Measurements from ENCODE around the gene CELF1. TPM values are rescaled to one million over a fixed set of nuclear protein-coding genes. Genes with fewer than 3 reads are reported as not detected.
A peak's percentile ranks its signal among the peaks of the same experiment; 100 is the strongest.
"Not testable (repeated sequence)": the region's sequence is repeated elsewhere in the genome, so short reads cannot be mapped to it uniquely, and the experiment has no call there.

CELF1 gene
- total RNA-seq, 1 experiment from 2014 or later: 47.5 TPM

DNA sequence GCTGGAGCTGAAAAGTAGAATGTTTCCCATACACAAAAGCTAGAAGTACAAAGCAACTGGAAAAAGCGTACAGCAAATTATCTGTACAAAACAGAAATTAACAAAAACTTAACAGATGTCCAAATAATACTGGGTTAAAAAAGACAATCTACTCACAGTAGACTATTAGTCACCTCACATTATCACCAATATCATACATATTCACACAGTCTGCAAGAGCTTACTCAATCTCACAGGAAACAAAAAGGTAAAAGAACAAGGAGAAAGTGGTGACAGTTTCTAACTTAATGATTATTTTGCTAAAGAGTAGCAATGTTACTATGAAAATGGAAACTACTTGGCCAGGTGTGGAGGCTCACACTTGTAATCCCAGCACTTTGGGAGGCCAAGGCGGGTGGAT is 11.9 kb downstream of the CELF1 start:
- no peak for DNase-seq (ENCODE audit: low read depth)

DNA sequence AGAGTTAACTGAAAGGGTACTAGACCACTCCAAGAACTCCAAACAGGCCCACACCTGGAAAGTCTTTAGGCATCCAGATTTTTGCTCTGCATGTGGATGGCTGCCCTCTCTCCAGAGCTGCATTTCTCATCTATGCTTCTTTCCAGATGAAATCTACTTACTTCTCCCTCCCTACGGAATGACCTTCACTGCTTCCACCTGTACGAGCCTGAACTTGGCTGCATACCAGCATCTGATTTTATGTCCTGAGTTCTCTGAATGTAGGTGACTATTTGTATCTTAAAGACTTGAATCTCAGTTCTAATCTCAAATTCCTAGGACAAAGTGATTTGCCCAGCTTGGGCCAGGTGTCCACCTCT is 13.3 kb downstream of the CELF1 start:
- DNase-seq (ENCODE audit: low read depth): no peak

DNA sequence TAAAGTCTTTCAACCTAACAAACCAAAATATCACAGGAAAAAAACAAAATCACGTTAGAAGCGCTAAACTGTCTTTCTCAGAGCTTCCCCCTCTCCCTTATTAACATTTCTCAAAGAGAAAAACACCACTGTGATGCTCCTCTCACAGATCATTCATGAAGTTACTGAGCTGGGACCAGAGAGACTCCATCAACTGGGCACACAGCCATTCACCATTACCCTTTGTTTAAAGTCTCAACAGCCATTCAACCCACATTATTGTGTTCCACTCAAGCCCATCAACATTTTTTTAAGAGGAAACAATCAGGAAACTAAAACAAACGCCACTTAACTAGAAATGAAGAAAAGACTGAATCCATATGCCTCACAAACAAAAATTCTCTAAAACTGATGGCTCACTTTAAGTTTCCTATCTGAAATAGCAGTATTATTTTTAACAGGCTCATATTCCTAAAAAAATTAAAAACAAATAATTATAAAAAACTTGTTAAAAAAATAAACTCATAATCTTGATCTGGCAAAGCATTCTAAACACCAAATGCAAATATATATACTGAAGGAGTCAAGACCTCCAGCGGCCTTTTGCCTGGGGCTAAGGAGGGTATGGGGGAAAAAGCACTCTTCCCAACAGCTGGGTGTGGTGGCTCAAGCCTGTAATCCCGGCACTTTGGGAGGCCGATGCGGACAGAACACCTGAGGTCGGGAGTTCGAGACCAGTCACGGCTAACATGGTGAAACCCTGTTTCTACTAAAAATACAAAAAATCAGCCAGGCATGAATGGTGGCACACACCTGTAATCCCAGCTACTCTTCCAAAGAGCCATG is 14.0 kb downstream of the CELF1 start:
- no peak for DNase-seq (ENCODE audit: low read depth)

DNA sequence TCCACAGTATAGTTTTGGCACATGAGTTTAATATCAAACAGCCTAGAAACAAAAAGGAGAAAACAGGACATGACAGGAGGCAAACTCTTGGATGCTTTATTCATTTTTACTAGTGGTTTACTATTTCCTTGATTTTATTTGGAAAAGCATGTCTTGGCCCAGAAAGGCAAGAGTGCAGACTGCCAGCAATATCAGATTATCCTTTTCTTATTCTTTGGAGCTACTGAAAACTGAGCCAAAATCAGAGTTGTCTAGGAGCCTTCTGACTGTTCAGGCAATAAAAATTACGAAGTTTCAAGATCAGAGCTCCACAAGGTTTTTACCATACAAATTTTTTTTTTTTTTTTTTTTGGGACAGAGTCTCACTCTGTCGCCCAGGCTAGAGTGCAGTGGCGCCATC is 16.0 kb downstream of the CELF1 start:
- no peak for DNase-seq (ENCODE audit: low read depth)

DNA sequence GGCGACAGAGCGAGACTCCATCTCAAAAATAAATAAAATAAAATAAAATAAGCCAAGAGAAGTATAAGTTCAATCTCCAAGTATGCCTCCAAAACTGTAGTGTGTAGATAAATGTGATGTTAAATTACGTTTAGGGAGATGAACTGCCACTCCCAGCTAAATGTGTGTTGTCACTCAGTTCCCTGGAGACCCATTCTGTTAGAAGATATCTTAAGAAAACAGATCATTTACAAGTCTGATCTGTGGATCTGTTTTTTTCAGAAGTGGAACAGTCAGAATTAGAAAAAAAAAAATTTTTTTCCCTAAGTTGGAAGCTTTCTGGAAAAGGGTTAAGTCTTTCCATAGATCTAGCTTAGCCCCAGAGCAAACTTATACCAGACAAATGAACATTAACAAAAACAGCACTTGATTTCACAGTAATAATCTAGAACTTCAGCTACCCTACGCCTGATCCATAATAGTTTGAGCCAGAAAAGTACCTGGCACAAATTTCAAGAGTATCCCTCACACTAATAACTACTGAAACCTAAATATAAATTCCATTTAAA is 18.2 kb downstream of the CELF1 start:
- DNase-seq (ENCODE audit: low read depth): no peak

DNA sequence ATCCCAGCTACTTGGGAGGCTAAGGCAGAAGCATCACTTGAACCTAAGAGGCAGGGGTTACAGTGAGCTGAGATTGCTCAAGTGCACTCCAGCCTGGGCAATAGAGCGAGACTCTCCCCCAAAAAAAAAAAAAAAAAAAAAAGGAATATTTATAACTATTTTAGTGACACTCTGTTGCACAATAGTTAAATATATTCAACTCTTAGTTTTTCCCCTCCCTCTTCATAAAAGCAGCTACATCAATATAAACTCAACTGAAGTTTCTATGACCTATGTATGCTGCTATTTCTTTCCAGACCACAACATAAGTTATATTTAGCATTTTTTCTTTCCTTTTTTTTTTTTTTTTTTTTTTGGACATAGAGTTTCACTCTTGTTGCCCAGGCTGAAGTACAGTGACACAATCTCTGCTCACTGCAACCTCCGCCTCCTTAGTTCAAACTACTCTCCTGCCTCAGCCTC is 19.2 kb downstream of the CELF1 start:
- peak; percentile 74 for DNase-seq (ENCODE audit: low read depth)

DNA sequence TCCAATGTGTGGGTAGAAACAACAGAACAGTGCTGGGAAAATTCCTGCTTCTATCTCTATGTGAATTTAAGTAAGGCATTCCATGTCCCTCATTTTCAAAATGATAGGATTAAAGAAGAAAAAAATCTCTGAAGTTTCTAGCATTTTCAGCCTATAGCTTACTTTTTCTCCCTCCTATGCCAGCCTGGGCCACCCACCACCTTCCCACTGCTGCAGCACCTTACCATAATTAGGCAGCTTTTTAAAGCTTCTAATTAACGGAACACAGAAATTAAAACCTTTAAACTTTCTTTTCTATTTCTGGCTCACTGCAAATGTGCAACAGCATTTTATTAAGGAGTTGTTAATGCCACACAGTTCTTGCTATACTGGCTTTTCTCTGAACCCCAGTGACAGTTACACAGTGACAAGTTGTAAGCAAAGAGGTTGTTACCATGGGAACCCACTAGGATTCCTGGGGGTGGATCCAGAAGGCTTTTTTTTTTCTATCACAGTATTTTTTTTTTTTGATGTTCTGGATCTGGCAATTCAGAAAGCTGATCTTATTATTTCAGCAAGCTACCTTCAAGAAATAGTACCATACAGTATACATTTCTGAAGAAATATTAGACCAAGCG is 20.2 kb downstream of the CELF1 start:
- DNase-seq (ENCODE audit: low read depth): no peak

DNA sequence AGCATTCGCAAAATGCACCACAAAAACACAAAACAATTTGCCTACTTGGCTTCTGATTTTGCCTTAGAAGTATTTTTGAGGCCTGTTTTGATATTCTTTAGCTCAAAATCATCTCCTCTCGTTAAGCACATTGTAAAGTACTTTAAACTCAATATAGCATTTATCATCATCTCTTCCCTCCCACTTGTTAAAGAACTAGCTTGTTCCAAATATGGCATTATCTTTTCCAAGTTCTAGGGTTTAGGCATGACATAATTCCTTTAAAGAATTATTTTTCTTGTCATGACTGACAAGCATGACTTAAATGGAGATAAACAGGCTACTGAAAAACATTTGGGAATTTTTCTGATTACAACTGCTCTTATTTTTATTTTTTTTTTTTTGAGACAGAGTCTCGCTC is 21.3 kb downstream of the CELF1 start:
- DNase-seq (ENCODE audit: low read depth): no peak

DNA sequence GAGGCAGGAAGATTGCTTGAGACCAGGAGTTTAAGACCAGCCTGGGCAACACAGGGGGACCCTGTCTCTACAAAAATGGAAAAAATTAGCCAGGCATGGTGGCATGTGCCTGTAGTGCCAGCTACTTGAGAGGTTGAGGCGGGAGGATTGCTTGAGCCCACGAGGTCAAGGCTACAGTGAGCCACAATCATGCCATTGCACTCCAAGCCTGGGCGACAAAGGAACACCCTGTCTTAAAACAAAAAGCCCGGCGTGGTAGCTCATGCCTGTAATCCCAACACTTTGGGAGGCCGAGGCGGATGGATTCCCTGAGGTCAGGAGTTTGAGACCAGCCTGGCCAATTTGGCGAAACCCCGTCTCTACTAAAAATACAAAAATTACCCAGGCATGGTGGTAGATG is 22.2 kb downstream of the CELF1 start:
- not testable (repeated sequence) for DNase-seq (ENCODE audit: low read depth)

DNA sequence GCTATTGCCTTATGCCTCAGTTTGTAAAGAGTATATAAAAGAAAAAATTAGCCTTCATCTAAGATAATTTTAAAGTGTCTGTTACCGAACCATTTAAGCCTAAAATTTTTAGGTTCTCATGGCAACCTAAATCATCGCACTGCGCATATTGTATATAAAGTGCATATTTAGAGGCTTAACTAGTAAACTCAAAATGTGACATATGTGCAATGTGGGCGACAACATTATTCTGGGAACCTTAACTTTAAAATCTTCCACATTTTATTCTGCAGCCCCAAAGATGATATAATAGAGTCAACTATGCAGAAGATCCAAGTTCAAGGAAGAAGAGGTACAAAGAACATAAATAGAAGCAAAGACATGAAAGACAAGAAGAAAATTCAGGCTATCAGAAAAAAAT is 23.0 kb downstream of the CELF1 start:
- no peak for DNase-seq (ENCODE audit: low read depth)

DNA sequence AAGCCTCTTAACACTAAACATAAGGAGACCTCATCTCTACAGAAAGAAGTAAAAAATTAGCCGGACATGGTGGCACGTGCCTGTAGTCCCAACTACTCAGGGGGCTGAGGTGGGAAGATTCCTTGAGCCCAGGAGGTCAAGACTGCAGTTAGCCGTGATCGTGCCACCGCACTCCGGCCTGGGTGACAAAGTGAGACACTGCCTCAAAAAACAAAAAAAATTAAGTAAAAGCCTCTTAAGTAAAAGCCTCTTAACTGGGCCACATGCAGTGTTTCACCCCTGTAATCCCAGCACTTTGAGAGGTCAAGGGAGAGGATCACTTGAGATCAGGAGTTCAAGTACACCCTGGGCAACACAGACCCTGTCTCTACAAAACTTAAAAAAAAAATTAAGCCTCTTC is 25.7 kb downstream of the CELF1 start:
- DNase-seq (ENCODE audit: low read depth): no peak

DNA sequence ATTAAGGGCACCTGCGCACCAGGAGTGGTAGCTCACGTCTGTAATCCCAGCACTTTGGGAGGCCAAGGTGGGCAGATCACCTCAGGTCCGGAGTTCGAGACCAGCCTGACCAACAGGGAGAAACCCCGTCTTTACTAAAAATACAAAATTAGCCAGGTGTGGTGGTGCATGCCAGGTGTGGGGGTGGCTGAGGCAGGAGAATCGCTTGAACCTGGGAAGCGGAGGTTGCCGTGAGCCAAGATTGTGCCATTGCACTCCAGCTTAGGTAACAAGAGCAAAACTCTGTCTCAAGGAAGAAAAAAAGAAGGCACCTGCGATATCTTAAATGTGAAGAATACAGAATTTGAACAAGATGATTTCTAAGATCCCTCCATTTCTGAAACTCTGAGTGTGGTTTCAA is 26.9 kb downstream of the CELF1 start:
- DNase-seq (ENCODE audit: low read depth): not testable (repeated sequence)

DNA sequence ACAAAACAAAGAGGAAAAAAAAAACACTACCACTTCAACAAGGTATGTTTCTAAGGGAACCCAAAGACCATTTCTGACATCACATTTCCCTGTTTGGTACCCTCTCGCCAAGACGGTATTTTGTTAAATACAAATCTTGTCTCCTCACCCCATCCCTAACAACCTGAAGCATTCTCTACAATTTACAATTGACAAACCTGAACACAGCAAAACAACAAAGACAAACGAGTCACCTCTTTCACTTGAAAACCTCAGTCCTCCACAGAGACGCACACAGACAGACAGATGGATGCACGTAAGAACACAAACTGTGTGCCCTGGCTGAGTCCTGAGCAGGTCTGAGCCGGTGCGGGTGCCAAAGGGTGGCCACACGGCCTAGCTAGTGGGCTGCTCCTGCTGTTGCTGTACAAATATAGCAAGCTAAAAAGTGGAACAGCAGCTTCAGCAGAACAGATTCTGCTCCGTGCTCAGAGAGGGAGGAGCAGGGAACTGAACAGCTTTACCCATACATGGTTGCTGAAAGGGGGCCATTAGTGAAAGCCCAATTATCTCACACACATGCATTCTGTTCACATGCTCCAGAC is 28.5 kb downstream of the CELF1 start:
- no peak for DNase-seq (ENCODE audit: low read depth)

DNA sequence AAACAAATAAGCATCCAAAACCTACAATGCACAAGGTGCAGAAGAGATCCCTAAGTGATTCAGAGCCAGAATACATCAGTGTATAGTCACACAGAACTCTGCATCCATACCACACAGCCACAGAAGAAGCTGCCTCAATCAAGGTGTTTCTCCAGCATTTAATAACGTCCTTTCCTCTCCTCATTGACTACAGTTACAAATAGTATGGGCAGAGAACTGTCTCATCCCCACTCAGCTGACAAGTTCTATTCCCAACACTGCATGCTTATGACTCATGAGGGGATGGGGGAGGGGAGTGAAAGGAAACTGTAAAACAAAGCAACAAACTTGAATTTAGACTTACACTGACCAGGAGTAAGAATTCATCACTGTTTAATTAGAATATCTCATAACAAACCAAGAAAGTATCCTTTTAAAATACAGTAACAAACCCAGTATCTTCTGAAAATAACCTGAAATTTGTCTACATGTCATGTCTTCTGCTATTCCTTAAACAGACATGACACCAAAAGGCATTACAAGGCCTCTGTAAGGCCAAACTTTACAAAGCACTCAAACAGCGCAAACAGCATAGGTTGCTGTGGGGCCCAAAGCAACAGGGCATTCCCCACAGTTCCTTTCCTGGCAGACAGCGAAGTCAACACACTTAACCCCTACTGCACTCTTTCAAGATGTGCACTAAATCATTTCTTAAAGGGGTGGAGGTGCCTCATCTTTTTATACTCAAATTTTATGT is 29.3 kb downstream of the CELF1 start:
- DNase-seq (ENCODE audit: low read depth): peak; percentile 85

DNA sequence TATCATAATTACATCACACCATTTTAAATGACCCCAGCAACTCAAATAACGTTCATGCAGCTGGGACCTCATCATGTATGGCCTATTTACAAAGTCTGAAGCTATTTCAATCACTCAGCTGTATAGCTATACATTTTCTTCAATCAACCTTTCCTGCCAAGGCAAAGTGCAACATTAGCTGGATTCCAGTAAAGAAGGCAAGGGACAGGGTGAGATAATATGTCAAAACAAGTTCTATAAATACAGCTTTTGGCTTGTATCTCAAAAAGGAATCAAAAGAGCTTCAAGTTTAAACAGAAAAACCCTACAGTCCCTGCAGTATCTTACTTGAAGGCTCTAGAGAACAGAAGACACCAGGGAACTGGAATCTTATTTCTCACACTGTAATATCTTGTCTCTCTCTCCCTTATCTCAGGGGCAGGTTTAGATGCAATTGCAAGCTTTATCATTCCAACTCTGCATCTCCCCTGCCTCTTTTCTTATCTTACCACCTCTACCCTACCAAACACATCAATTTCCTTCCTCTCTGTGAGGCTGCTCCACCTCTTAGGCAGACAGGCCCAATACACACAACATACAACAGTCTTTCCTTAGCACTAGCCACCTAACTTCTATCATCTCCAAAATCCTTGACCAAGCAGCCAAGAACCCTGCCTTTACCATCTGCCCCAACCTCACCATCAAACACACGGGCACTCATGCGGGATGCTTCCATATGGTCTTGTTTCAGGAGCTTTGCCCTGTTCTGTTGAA is 34.5 kb downstream of the CELF1 start:
- DNase-seq (ENCODE audit: low read depth): no peak

DNA sequence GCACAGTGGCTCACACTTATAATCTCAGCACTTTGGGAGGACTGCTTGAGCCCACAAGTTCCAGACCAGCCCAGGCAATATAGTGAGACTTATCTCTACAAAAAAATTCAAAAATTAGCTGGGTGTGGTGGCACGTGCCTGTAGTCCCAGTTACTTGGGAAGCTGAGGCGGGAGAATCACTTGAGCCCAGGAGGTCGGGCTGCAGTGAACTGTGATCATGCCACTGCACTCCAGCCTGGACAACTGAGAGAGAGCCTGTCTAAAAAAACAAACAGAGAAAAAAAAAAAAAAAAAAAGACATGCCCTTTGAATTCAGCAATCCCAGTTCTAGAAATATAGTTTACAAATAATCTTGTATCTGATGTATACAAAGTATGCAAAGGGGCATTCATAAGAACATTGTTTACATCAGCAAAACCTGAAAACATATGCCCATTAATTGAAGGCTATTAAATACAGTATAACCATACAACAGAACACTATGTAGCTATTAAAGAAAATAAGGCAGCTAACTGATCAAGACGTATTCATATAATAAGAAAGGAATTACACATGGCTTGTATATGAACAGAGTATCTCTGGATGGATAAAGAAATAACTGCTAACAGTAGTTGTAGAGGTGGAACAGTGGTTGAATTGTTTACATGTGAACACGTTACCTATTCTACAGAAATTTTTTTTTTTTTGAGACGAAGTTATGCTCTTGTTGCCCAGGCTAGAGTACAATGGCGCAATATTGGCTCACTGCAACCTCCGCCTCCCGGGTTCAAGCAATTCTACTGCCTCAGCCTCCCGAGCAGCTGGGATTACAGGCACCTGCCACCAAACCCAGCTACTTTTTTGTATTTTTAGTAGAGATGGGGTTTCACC is 35.7 kb downstream of the CELF1 start:
- DNase-seq (ENCODE audit: low read depth): no peak

DNA sequence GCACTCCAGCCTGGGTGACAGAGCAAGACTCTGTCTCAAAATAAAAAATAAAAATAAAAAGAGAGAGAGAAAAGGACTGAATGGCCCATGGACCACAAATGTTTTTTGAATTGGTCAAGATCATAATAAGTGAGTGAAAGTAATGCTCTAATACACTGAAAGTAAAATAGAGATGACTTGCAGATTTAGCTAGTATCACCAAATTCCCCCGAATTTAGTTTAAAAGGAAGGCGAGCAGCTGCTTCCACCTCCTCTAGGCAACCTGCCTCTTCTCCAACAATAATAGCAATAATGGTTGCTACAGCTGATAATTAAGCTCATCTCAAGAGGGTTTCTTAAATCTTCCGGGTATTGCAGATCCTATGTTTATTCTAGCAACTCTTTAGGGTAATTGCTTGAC is 36.8 kb downstream of the CELF1 start:
- no peak for DNase-seq (ENCODE audit: low read depth)

DNA sequence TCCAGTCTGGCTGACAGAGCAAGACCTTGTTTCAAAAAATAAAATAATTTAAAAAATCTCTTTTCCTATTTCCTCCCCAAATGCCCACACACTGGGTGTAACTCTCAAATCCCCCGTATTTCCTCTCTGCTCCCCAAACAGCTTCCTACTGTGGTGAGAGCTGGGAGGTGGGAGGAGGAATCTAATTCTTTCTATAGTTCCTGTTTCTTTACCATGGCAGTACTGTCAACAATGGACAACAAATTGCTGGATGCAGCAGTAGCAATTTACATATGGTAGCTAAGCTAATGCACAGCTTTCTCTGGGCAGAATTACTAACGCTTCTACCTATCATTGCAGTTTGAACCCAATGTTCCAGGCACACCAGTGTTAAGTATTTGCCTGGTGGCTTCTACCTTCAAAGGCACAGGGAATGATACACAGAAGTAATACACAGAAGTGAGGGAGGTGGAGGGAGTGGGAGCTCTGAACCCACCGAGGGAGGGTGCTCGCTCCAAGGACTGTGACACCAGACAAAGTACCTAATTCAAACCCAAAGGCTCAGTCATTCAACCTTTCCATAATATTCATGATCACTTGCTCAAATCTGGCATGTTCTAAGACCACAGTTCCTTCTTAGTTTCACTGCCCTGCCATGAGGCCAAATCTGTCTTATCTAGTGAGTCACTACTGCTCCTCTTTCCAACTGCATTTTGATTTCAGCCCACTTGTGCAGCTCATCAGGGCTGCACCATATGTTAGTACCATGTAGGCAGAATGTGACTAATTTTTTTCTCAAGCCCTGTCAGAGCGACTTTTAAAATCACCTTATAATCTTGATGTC is 37.9 kb downstream of the CELF1 start:
- DNase-seq (ENCODE audit: low read depth): peak; percentile 93

DNA sequence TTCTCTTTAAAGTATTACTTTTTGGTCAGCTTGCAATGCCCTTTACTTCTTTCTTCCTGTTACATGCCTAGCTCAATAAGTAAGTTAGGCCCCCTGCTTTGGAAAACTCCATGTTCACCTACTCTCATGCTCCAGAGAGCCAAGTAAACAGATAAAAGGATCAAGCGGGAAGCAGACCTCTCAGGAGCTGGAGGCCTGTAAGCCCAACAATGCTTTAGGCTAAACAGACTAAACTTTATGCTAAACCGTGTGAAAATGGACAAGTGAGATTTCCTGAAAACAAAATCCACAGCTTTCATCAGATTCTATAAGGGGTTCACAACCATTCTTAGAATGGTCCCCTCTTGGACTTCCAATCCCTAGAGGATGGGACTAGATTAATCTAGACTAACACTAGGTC is 40.2 kb downstream of the CELF1 start:
- no peak for DNase-seq (ENCODE audit: low read depth)

Measured in LHCN-M2 (cell line).